Measurements from ENCODE around the gene UGP2. TPM values are rescaled to one million over a fixed set of nuclear protein-coding genes. Genes with fewer than 3 reads are reported as not detected.

UGP2 gene
- total RNA-seq, 1 donor from 2014 or later = 113 TPM

DNA sequence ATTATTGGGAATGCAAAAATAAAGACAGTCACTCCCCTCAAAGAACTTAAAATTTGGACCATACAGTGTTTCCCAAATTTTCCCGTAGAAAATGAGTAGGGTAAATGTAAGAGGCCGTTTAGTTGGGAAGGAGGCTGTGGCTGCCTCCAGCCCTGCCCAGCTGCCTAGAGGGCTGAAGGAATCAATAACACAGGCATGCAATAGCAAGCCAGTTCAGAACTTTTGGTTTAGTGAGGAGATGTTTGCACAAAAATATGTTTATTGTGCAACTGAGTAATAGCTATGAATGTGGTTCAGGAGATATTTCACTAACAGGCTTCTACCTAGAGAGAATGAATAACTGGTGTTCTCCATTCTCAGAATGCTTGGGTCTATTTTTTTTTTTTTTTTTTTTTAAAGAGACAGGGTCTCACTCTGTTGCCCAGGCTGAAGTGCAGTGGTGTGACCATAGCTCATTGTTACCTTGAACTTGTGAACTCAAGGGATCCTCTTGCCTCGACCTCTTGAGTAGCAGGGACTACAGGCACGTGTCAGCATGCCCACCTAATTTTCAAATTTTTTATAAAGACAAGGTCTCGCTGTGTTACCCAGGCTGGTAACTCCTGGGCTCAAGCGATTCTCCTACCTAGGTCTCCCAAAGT, 23.6 kb downstream of the UGP2 start:
- no peak for DNase-seq (ENCODE audit: low spot score)

DNA sequence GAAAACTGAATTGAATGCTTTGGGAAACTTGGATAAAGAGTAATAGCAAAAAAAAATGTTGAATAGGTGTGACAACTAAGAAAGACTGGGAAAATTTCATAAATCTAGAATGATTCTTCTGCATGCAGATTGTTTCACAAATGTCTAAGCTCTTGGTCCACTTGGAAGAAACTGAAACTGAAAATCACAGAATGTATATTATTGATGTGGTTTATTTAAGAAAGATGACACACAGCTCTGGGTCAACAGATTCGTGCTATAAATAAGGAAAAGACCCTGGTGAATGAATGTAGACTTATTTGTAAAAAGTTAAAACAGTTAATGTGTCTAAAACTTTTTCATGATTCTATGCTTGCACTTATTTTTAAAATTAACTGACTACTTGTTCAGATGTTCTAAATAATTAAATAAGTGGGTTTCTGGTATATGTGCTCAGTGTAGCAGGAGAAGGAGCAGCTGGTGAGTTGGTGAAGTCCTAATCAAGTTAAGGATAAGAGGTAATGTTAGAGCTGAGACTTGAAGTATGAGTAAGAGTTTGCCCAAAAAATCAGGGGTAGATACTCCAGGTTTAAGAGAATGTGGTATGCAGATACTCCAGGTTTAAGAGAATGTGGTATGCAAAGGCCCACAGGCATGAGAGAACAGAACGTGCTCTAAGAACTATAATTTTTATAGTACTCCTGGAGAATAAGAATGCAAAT, 24.5 kb downstream of the UGP2 start:
- no peak for DNase-seq (ENCODE audit: low spot score)

DNA sequence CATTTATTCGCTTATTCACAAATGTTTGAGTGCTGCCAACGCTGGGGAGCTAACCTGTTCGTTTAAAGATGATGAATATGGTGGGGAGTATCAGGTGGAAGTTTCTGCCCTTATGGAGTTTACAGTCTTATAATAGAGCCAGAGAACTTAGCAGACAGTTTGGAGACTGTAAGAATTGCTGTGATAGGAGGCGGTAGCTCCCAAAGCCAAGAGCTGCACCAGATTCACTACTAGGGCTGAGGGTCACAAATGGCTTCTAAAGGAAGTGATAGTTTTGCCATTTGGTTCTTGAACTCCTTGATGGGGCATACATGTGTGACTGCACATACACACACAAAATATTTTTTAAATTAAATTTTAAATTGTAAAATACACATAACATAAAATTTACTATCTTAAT, 29.0 kb downstream of the UGP2 start:
- DNase-seq (ENCODE audit: low spot score) = no peak

DNA sequence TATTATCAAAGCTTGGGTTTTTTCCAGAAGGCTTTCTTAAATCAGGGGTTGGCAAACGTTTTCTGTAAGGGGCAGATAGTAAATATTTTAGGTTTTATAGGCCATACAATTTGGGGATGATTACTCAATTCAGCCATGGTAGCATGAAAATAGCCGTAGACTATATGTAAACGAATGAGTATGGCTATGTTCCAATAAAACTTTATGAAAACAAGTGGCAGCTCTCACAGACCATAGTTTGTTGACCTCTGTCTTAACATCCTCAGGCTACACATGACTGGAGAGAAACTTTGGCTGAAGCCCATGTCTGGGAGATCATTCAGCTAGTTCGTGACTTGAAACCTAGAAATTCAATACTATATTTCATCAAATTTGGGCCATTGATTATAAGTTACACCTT, 30.2 kb downstream of the UGP2 start:
- DNase-seq (ENCODE audit: low spot score) = no peak

DNA sequence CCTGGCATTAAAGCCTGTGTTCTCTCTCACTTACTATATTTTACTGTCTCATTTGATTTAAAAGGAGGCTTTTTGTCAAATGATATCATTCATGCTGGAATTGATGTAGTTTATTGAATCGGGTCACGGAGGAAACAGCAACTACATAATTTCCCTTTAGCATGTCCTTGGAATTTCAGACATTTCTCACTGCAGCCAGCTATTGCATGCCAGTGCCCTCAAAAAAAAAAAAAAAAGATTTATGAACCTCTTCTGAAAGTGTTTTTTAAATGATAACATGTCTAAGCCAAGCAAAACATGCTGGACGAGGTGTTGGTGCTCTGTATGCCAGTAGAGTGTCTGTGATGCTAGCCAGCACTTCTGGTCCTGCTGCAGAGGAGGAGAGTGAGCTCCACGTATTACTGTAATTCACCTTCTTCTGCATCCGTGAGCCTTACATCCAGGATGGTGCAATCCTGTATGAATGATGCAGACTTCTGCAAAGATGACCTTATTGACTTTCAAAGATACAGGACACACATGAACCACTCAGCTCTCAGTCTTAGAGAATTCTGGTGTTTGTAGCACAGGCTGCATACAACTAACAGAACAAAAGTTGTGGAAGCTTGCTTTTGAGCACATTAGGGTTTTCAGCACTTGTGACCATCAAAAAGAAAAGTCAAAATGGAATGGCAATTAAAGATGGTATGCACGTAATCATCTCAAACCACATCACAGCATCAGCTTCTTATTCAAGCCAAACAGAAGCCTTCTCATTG, 31.1 kb downstream of the UGP2 start:
- no peak for DNase-seq (ENCODE audit: low spot score)

DNA sequence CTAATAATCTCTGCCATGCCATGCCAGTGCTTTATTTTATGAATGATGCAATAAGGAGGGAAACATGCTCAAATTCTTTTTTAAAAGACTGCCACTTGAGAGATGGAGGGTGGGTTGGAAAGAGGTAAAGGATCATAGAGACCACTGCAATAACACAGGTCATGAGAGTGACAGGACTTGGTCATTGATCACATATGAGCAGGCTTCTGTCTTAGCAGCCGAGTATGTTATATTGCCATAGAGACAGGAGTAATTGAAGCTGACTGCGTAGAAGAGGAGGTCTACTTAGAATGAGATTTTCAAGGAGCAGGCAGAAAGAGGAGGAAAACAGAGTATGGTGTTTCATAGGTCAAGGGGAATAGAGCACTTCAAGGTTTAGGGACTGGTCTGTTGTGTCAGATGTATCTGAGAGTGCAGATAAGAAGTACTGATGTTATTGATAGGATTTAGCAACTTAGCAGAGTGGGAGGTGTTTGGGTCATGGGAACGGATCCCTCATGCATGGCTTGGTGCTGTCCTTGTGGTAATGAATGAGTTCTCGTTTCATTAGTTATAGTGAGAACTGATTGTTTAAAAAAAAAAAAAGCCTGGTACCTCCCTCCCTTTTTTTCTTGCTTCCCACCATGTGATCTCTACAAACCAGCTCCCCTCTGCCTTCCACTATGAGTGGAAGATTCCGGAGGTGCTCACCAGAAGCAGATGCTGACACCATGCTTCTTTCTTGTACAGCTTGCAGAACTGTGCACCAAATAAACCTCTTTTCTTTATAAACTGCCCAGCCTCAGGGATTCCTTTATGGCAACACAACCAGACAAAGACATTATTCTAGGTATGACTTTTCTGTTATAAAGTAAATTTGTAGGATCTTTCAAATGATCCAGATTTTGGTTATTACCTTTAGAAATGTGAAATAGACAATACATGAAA, 32.8 kb downstream of the UGP2 start:
- no peak for DNase-seq (ENCODE audit: low spot score)

DNA sequence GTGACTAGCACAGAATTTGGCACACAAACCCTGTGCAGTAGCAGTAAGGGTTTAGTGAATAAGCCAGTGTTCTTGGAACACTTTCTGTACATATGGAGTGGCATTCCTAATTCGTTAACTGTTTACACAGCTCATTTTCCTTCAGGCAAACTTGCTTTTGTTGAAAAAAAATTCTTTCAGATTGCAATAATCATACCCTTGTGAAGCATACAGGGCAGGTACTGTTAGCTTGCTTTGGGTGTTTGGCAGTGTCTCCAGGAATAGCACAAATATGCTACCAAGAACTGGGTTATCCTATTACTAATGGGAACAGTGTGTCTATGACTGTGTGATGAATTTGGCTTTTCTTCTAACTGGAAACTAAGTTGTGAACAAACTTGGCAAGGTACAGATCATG, 33.4 kb downstream of the UGP2 start:
- DNase-seq (ENCODE audit: low spot score) = no peak

DNA sequence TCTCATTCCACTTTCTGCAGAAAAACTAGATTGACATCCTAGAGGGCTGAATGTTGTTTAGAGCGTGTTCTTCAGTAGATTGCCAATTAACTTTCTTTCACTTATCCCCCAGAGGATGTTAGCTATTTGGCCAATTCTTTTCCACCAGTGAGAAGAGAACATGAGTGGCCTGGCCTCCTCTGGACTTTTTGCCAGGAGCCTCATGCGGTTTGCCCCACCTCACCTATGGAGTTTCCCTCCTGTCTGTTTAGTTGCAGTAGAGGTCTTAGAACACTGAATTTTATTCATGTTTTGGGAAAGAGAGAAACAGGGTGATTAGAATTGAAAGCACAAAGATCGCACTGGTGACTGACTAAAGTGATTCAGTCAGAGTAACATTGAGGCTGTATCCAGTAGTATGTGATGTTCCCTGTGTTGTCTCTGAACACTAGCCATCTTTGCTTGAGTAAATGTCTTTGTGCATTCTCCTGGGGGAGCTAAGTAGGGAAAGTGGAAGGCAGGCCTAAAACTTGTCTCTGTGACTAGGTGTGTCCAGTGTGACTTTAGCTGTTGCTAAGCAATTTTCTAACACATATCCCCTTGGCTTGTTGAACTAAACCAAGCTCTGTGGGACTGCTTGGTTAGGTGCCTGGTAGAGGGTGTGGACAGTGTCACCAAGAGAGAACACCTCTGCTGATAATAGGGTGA, 34.0 kb downstream of the UGP2 start:
- no peak for DNase-seq (ENCODE audit: low spot score)

DNA sequence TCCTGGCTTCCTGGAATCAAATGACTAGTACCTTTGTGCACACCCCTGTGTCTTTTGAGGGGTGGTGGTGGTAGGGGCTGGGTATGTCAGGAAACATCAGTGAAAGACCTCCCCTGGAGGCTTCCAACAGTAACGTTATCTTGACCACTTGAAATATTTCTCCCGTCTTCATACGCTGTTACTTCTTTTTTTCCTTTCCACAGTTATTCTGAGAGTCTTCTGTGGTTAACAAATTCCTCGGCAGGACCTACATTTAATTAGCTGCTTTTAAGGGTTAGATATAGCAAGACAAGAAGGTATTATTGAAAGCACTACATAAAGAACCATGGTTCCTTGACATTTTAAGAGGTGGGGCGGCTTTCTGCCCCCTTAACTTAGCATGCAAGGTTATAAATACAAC, 34.6 kb downstream of the UGP2 start:
- no peak for DNase-seq (ENCODE audit: low spot score)

DNA sequence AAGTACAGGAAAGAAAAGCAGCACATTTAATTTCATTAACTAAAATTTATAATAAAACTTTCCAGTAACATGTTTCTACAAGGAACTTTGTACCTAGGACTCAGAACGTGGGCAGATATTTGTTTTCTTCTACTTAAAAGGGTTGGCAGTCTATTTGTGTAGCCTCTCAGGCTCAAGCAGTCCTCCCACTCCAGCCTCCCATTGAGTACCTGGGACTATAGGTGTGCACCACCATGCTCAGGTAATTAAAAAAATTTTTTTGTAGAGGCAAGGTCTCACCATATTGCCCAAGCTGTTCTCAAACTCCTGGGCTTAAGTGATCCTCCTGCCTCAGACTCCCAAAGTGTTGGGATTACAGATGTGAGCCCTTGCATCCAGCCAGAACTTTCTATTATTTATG, 36.8 kb downstream of the UGP2 start:
- no peak for DNase-seq (ENCODE audit: low spot score)

DNA sequence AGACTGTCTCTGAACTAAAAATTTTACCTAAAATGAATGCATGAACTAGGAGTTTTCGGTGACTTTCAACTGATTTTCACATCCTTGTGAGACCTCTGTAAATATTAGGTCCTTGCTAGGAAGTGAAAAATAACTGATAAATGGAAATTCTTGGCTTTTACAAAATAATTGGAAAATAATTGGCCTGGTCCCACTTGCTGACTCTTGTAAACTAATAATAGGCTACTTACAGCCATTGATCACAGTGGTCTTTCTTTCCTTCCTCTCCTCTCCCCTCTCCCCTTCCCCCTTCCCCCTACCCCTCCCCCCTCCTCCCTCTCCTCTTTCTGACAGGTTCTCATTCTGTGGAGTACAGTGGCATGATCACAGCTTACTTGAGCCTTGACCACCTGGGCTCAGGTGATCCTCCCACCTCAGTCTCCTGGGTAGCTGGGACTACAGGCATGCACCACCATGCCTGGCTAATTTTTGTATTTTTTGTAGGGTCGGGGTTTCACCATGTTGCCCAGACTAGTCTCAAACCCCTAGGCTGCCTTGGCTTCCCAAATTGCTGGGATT, 38.3 kb downstream of the UGP2 start:
- no peak for DNase-seq (ENCODE audit: low spot score)

DNA sequence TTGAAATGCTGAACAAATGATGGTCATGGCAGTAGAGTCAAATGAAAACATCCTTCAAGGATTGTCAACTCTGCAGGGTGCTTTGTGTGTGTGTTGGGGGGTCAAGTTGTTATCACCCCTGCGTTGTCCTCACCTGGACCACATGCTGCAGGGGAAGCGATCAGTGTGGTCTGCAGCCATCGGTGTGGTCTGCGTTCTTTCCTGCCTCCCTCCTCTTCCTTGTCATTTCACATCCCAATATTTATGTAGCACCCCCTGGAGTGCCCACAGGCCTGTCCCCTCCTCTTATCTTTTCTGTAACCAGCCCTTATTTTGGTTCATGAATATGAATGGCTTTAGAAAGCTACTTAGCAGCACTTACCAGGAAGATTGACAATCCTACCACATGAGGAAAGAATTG, 38.9 kb downstream of the UGP2 start:
- DNase-seq (ENCODE audit: low spot score) = no peak

DNA sequence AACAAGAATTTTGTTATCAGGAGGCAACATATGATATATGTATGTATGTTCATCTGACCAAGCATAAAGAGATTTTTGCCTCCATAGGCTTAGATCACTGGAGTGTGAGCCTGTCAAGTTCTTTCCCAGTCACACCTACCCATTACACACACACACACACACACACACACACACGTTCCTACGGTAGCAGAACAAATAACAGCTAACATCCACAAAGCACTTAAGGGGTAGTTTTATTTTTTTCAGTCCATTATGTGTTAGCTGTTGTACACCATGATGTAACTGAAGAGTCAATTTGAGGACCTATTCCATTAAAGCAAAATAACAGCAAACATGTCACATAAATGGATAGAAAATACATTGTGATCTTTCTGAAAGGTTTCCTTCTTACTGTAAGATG, 39.5 kb downstream of the UGP2 start:
- DNase-seq (ENCODE audit: low spot score) = no peak

DNA sequence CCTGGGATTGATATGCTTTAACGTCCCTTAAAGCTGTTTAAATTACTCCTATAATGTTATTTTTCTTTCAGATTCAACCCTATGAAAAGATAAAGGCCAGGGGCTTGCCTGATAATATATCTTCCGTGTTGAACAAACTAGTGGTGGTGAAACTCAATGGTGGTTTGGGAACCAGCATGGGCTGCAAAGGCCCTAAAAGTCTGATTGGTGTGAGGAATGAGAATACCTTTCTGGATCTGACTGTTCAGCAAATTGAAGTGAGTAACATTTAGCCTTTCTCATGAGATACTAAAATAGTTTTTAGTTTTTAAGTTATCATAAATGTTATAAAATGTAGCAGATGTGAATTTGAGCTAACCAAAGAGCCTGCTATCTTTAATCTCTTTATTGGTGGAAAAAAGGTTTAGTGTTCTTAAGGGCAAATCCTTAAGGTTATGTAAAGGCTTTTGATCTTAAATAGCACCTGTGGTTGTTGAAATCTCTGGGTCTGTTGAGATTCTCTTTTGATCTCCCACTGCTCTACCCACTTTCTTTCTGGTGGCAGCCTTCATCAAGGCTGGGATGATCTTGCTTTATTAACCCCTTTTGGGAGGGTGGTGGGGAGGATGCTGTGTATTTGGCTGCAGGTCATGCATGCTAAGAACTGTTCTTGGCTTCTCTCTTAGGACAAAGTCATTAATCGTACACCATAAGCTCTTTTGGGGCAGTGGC, 40.9 kb downstream of the UGP2 start:
- DNase-seq (ENCODE audit: low spot score) = no peak

DNA sequence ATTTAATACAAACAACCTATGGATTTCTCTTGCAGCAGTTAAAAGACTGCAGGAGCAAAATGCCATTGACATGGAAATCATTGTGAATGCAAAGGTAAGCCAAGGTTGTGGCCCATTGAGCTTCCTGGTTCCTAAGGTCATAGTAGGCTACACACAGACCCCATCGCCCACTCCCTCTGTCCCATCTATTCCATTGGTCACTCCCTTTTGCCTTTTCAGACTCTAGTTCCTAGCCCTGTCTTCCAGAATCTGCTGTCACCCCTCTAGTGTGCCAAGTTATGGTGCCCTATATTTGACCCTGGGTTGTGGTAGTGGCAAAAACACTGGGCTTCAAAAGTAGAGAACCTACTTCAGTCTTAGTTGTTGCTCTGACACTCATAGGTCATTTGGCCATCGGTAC, 44.7 kb downstream of the UGP2 start:
- no peak for DNase-seq (ENCODE audit: low spot score)

DNA sequence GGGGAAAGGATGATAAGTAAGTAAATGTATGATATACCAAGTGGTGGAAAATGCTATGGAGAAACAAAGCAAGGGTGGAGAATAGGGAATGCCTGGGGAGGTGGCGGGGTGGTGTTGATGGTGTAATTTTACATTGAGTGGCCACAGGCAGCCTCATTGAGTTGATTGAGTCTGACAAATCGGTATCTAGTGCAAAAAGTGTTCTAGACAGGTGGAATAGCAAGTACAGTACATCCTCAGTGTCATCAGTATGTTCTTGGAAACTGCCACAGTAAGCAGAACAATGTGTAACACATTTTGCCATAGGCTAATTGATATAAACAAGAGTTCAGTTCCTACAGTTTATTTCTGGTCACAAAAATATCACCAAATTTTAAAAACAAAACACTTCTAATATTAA, 46.4 kb downstream of the UGP2 start:
- DNase-seq (ENCODE audit: low spot score) = no peak

DNA sequence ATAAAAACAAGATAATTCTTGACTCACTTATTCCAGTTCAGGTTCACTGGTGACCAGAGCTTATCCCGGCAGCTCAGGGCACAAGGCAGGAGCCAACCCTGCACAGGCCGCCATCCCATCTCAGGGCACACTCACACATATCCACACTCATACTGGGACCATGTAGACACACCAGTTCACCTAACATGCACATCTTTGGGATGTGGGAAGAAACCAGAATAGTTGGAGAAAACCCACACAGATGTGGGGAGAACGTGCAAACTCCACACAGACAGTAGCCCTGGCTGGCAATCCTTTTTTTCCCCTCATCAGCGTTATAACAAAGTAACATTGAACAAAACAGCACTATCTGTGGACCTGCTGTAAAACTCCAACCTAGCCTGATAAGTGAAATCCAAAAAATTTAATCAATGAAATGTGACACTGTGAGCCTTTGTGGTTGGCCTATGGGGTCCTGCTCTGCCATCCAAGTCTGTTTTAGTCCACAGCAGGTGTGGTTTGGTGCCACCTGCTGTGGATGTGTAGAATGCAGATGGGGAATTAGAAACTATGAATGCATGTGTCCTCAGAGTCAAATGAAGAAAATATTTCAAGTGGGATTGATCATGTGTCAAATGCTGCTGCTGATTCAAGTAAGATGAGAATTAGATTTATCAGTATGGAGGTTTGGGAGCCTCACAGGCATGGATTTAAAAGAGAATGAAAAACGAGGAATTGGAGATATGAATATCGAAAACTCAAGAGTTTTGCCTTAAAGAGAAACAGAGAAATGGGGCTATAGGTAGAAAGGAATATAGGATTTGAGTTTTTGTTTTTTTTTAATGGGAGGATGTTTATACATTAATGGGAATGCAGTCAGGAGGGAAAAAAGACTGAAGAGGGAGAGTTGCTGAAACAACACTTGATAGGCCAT, 47.0 kb downstream of the UGP2 start:
- no peak for DNase-seq (ENCODE audit: low spot score)

DNA sequence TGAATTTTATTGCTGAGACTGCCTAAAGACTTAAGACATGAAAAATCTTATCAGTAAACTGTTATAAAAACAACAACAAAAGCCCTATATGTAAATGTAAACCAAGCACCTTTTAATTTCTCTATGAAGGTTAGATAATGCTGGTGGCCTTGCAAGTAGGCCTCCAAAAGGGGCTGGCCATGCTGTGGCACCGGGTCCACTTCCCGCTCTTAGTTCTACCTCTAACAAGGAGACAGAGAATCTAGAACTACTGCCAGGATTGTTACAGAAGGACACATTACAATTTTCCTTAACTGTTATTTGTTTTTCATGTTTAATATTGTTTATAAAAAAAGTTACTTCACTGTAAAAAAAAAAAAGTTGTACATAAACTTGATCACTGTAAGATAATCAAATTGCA, 49.0 kb downstream of the UGP2 start:
- DNase-seq (ENCODE audit: low spot score) = no peak

DNA sequence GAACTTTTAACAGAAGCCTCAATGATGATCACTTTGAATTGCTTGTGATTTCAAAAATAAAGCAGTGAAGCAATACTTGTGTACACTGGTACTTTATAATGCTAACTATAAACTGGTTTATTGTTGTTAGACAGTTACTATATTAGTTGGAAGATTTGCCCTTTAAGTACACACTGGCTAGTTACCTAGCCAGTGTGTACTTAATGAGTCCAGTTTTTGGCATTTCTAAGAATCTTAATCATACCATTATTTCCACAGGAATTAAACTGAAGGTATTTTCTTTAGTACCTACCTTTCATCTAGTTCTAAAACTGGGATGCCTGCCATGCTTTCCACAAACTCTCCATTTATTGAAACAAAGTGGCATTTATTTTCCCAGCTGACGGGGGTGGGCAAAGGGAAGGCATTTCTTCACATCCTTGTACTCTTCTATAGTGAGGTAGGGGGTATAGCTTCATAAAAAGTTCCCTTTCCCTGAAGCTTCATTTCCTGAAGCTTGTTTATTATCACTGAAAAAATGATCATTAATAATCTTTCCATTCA, 49.9 kb downstream of the UGP2 start:
- no peak for DNase-seq (ENCODE audit: low spot score)

Data from ureter (tissue), 1 donor.